H1 (cell line): ENCODE data around the gene KCND3. TPM values are rescaled to one million over a fixed set of nuclear protein-coding genes. Genes with fewer than 3 reads are reported as not detected.

Experiments
- CTCF ChIA-PET: fragments of 300-600 bp; sonication (Branson Sonifier 250); formaldehyde crosslinking; loops from one replicate; lab custom pipeline; 2021; ENCODE audit not compliant: partially characterized antibody; lab: Charles Lee
- POLR2A ChIA-PET: fragments of 300-600 bp; sonication (Branson Sonifier 250); formaldehyde crosslinking; loops from one replicate; lab custom pipeline; 2021; ENCODE audit warnings: inconsistent platforms; ENCODE audit not compliant: partially characterized antibody; lab: Charles Lee
- DNase-seq, 2 experiments: peaks; one replicate each; pipeline versions ENCODE4 v3.0.0 to v3.0.0-alpha.2; 2010 to 2022; ENCODE audit warnings: low spot score in 2 of 2, low read depth in 1 of 2, mixed read lengths in 1 of 2
- FAIRE-seq: peaks from 2 replicates; lab custom pipeline; 2011; peaks lifted over from hg19 to GRCh38; lab: Jason Lieb, UNC
- H2AFZ ChIP-seq: 2 replicates; pipeline ENCODE4 v1.8.1; 2012; ENCODE audit warnings: low read length, inconsistent platforms
- H2AK5ac ChIP-seq: 2 replicates; pipeline ENCODE4 v1.6.1; 2013; ENCODE audit warnings: low read depth, low read length
- H2BK120ac ChIP-seq: replicated peaks from 2 replicates; pipeline ENCODE3; 2013; ENCODE audit warnings: low read depth, low read length, inconsistent platforms
- H2BK12ac ChIP-seq: 2 replicates; pipeline ENCODE4 v1.6.1; 2013; ENCODE audit warnings: low read depth, low read length
- H2BK15ac ChIP-seq: 2 replicates; pipeline ENCODE4 v1.6.1; 2013; ENCODE audit warnings: low read length
- H2BK20ac ChIP-seq: 2 replicates; pipeline ENCODE4 v1.6.1; 2013; ENCODE audit warnings: low read length
- H2BK5ac ChIP-seq: 2 replicates; pipeline ENCODE4 v1.6.1; 2013; ENCODE audit warnings: low read depth, low read length
- H3K14ac ChIP-seq: 2 replicates; pipeline ENCODE4 v1.6.1; 2013; ENCODE audit warnings: inconsistent platforms; ENCODE audit not compliant: insufficient read length
- H3K18ac ChIP-seq: 2 replicates; pipeline ENCODE4 v1.6.1; 2013; ENCODE audit warnings: low read length; ENCODE audit errors: extremely low read depth
- H3K23ac ChIP-seq: 2 replicates; pipeline ENCODE4 v1.6.1; 2013; ENCODE audit warnings: inconsistent platforms; ENCODE audit not compliant: insufficient read length
- H3K23me2 ChIP-seq: 2 replicates; pipeline ENCODE4 v1.6.1; 2013; ENCODE audit warnings: low read depth, low read length
- H3K27ac ChIP-seq: 2 replicates; pipeline ENCODE4 v1.6.1; 2011; ENCODE audit warnings: low read depth, low read length, inconsistent platforms
- H3K27me3 ChIP-seq, 4 experiments: replicated peaks in 1 of 4; 1 replicate in 1 of 4; 2 replicates in 3 of 4; pipeline versions ENCODE4 v1.6.1 to v1.8.1; 2011 to 2013; ENCODE audit warnings: low read length in 3 of 4, mild to moderate bottlenecking in 3 of 4, inconsistent platforms in 2 of 4, mixed read lengths in 2 of 4, moderate library complexity in 1 of 4; ENCODE audit not compliant: control insufficient read depth in 3 of 4, insufficient read depth in 3 of 4; ENCODE audit errors: extremely low read depth in 1 of 4
- H3K36me3 ChIP-seq, 4 experiments: 2 replicates each; pipeline versions ENCODE4 v1.6.1 to v1.8.1; 2011 to 2013; ENCODE audit warnings: mild to moderate bottlenecking in 4 of 4, low read length in 3 of 4, moderate library complexity in 2 of 4, control low read depth in 1 of 4, inconsistent platforms in 1 of 4; ENCODE audit not compliant: insufficient read depth in 4 of 4, control insufficient read depth in 2 of 4
- H3K4ac ChIP-seq: replicated peaks from 2 replicates; pipeline ENCODE3; 2013; ENCODE audit warnings: low read length, low read depth, mixed read lengths, inconsistent platforms; ENCODE audit not compliant: insufficient read length
- H3K4me1 ChIP-seq, 4 experiments: replicated peaks in 1 of 4; 1 replicate in 1 of 4; 2 replicates in 3 of 4; pipeline versions ENCODE4 v1.6.1 to v1.8.1; 2011 to 2013; ENCODE audit warnings: low read length in 3 of 4, inconsistent platforms in 2 of 4, mixed read lengths in 1 of 4; ENCODE audit not compliant: insufficient read depth in 4 of 4, control insufficient read depth in 3 of 4
- H3K4me2 ChIP-seq, 2 experiments: 2 replicates each; pipeline versions ENCODE4 v1.6.1 to v1.8.1; 2011 to 2013; ENCODE audit warnings: low read depth in 2 of 2, low read length in 2 of 2, control low read depth in 1 of 2, inconsistent platforms in 1 of 2, mild to moderate bottlenecking in 1 of 2; ENCODE audit not compliant: insufficient read depth in 1 of 2
- H3K4me3 ChIP-seq, 4 experiments: fragments of 200-600, 300-600 bp in 1 of 4; sonication (generic), shearing (Covaris generic), sonication (Bioruptor Twin) in 1 of 4; 2 replicates each; pipeline versions ENCODE4 v1.5.1 to v1.8.1; 2011 to 2016; ENCODE audit warnings: low read length in 4 of 4, low read depth in 3 of 4, control low read depth in 2 of 4, inconsistent platforms in 2 of 4, mild to moderate bottlenecking in 2 of 4, mixed read lengths in 1 of 4, moderate library complexity in 1 of 4; ENCODE audit not compliant: insufficient read depth in 2 of 4; ENCODE audit errors: extremely low read depth in 1 of 4
- H3K56ac ChIP-seq: replicated peaks from 2 replicates; pipeline ENCODE3; 2013; ENCODE audit warnings: low read depth, mild to moderate bottlenecking, mixed read lengths, low read length, inconsistent platforms; ENCODE audit not compliant: insufficient read length
- H3K79me1 ChIP-seq: 2 replicates; pipeline ENCODE4 v1.6.1; 2013; ENCODE audit warnings: low read depth, low read length, control low read depth
- H3K79me2 ChIP-seq, 2 experiments: 2 replicates each; pipeline versions ENCODE4 v1.6.1 to v1.8.1; 2012 to 2013; ENCODE audit warnings: low read length in 2 of 2, mild to moderate bottlenecking in 2 of 2, inconsistent platforms in 1 of 2; ENCODE audit not compliant: insufficient read depth in 2 of 2, control insufficient read depth in 1 of 2
- H3K9ac ChIP-seq, 4 experiments: replicated peaks in 1 of 4; 1 replicate in 1 of 4; 2 replicates in 3 of 4; pipeline versions ENCODE4 v1.6.1 to v1.8.1; 2011 to 2013; ENCODE audit warnings: low read depth in 3 of 4, low read length in 3 of 4, control low read depth in 2 of 4, mild to moderate bottlenecking in 2 of 4, moderate library complexity in 2 of 4, inconsistent platforms in 1 of 4; ENCODE audit errors: extremely low read depth in 1 of 4
- H3K9me3 ChIP-seq, 2 experiments: 2 replicates each; pipeline versions ENCODE4 v1.6.1 to v1.8.1; 2012 to 2013; ENCODE audit warnings: mild to moderate bottlenecking in 2 of 2, moderate library complexity in 2 of 2, control low read depth in 1 of 2, inconsistent platforms in 1 of 2, low read depth in 1 of 2, low read length in 1 of 2, mixed read lengths in 1 of 2; ENCODE audit not compliant: insufficient read depth in 2 of 2
- H4K20me1 ChIP-seq, 2 experiments: replicated peaks in 1 of 2; 2 replicates each; pipeline versions ENCODE3 to v1.8.1; 2011 to 2013; ENCODE audit warnings: inconsistent platforms in 2 of 2, low read length in 2 of 2, mild to moderate bottlenecking in 1 of 2; ENCODE audit not compliant: insufficient read depth in 2 of 2, control insufficient read depth in 1 of 2
- H4K5ac ChIP-seq: 2 replicates; pipeline ENCODE4 v1.6.1; 2013; ENCODE audit warnings: low read length, low read depth, mixed read lengths, inconsistent platforms; ENCODE audit not compliant: insufficient read length
- H4K8ac ChIP-seq: 2 replicates; pipeline ENCODE4 v1.8.0; 2013; ENCODE audit warnings: mild to moderate bottlenecking, moderate library complexity, low read length, inconsistent platforms; ENCODE audit not compliant: insufficient read depth; ENCODE audit errors: extremely low read depth
- H4K91ac ChIP-seq: replicated peaks from 2 replicates; pipeline ENCODE3; 2013; ENCODE audit warnings: low read length, mixed read lengths, inconsistent platforms; ENCODE audit not compliant: insufficient read length
- CEBPB ChIP-seq: IDR thresholded peaks from 2 replicates; pipeline ENCODE4 v1.6.1; 2012; ENCODE audit warnings: low read depth, low read length
- CREB1 ChIP-seq: IDR thresholded peaks from 2 replicates; pipeline ENCODE4 v1.6.1; 2012; ENCODE audit warnings: inconsistent platforms
- EZH2 ChIP-seq: fragments of 200-600 bp; sonication (generic); IDR thresholded peaks from 2 replicates; pipeline ENCODE4 v1.7.1; 2012; ENCODE audit warnings: low read depth, mild to moderate bottlenecking, moderate library complexity, low read length, inconsistent platforms; ENCODE audit not compliant: severe bottlenecking
- GTF2F1 ChIP-seq: IDR thresholded peaks from 2 replicates; pipeline ENCODE4 v1.6.1; 2012; ENCODE audit warnings: low read depth, low read length, improper control_type of control experiment, borderline replicate concordance
- HDAC2 ChIP-seq, 2 experiments: fragments of 300-600 bp in 1 of 2; sonication (generic) in 1 of 2; IDR thresholded peaks; 2 replicates each; pipeline ENCODE4 v1.6.1; 2011 to 2012; ENCODE audit warnings: low read depth in 2 of 2, low read length in 2 of 2, mild to moderate bottlenecking in 2 of 2, moderate library complexity in 2 of 2, borderline replicate concordance in 1 of 2, inconsistent platforms in 1 of 2
- HDAC6 ChIP-seq: IDR thresholded peaks from one replicate; pipeline ENCODE4 v1.7.1; 2012; ENCODE audit warnings: low read depth, mild to moderate bottlenecking, inconsistent platforms, low read length, moderate library complexity
- MAFK ChIP-seq: IDR thresholded peaks from 2 replicates; pipeline ENCODE4 v1.6.1; 2012; ENCODE audit warnings: low read depth, mild to moderate bottlenecking, improper control_type of control experiment, low read length
- SIX5 ChIP-seq: IDR thresholded peaks from 2 replicates; pipeline ENCODE4 v1.6.1; 2011; ENCODE audit warnings: mild to moderate bottlenecking, low read depth, low read length
- SP2 ChIP-seq: IDR thresholded peaks from 2 replicates; pipeline ENCODE4 v1.6.1; 2012; ENCODE audit warnings: mild to moderate bottlenecking, low read length, inconsistent platforms
- WGBS, 2 experiments: shearing (Covaris generic) in 1 of 2; methylation state at CpG; one replicate each; pipeline versions ENCODE4 v1.1.6 to v1.1.7; 2013 to 2015; ENCODE audit warnings: low lambda C conversion rate in 2 of 2, mixed read lengths in 2 of 2, inconsistent platforms in 1 of 2, low coverage in 1 of 2, missing lambda C conversion rate in 1 of 2; ENCODE audit not compliant: insufficient replicate concordance in 2 of 2, insufficient coverage in 1 of 2, insufficient read length in 1 of 2; ENCODE audit errors: extremely low coverage in 1 of 2, missing lambda C conversion rate in 1 of 2; 5-methylcytosine and 5-hydroxymethylcytosine counted together
- polyA plus RNA-seq, 7 experiments: library from polyadenylated mRNA; depleted of rRNA in 3 of 7; stranded (reverse) in 5 of 7; unstranded in 2 of 7; fragments of >200 nt in 5 of 7; fragments of 200-250 nt in 2 of 7; gene quantifications; 1 replicate in 5 of 7; 2 replicates in 1 of 7; 4 replicates in 1 of 7; pipeline versions ENCODE4 v1.2.1 to v1.2.3, GENCODE V29; 2011 to 2013; ENCODE audit warnings: missing spikeins in 2 of 7, mixed read lengths in 2 of 7
- total RNA-seq: library from RNA; stranded (reverse); fragmentation: NEBNext Ultra II Directional; extraction: Animal tissue kit (Norgen Biotek cat#: 25700); gene quantifications from 2 replicates; pipeline ENCODE4 v1.2.1, GENCODE V29; 2021
- TF ChIP-seq, protein P1 (sequence below): IDR thresholded peaks from 2 replicates; pipeline ENCODE4 v1.6.1; 2011; ENCODE audit warnings: low read depth, mild to moderate bottlenecking, low read length; ENCODE audit not compliant: insufficient read depth
- TF ChIP-seq, protein P2 (sequence below): IDR thresholded peaks from 2 replicates; pipeline ENCODE4 v1.6.1; 2011; ENCODE audit warnings: low read length, improper control_type of control experiment
- TF ChIP-seq, protein P3 (sequence below): IDR thresholded peaks from 2 replicates; pipeline ENCODE4 v1.6.1; 2012; ENCODE audit warnings: inconsistent platforms

The KCND3 gene
- total and polyA plus RNA-seq, 2 of the 8 experiments (the other 6 are each of a cell fraction or from before 2014, with no cell fraction given), result 0.14 to 0.48 TPM

DNA sequence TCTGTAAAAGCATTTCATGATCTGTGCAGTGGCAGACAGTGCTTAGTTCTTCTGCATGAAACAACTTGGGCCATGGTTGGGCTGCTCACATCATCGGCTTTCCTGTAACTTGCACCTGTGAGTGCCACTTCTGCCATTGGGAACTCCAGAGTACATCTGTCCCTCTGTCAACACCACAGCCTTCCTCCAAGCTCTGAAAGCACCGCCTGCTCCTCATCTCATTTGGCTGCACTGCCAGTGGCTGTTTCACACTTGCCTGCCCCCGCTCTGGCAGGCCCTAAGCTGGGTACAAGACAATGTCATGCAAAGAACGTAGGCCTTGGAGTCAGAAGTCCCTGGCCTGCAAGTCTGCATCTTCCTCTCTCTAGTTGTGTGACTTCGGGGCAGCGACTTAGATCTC, 187.4 kb downstream of the KCND3 start:
- no peaks in the 10 kb centered on the region for H3K79me1 ChIP-seq
- H3K4me2 ChIP-seq, result no peak overlapping the region
- no peak overlapping the region for H2BK120ac ChIP-seq
- no peak overlapping the region for H2BK5ac ChIP-seq
- no peak overlapping the region for H3K27ac ChIP-seq
- H3K9ac ChIP-seq, result no peak overlapping the region
- H4K91ac ChIP-seq, result no peak overlapping the region
- DNase-seq (no peak), FAIRE-seq (no peak)
- no peaks in the 10 kb centered on the region; a peak in 1 of 4 replicates for H3K9me3 ChIP-seq
- no peak overlapping the region for H2BK12ac ChIP-seq
- H2AFZ ChIP-seq, result no peak overlapping the region
- no peak overlapping the region for H2BK20ac ChIP-seq
- no peak overlapping the region for H3K4me3 ChIP-seq
- no peak overlapping the region for H3K56ac ChIP-seq
- no peaks in the 10 kb centered on the region for H3K4me1 ChIP-seq
- H3K79me2 ChIP-seq, result no peaks in the 10 kb centered on the region
- ChIA-PET POLR2A (no interaction called here), CTCF (interaction anchor here (0.9 to 2.7 kb wide), 6 partner anchors 8 to 106 kb away, joined by 3 to 10 read pairs (median 4); no protein-coding TSS in a partner anchor)
- no peak overlapping the region for H2BK15ac ChIP-seq
- H3K4ac ChIP-seq, result no peak overlapping the region
- H4K8ac ChIP-seq, result no peak overlapping the region
- WGBS, 2 experiments, result 95% methylated on average over 6 of the region's 6 CpGs; no CpG with 5 or more reads in 1 of the 2 experiments
- no peak overlapping the region for H3K23ac ChIP-seq
- H4K5ac ChIP-seq, result no peak overlapping the region
- no peak overlapping the region for H3K18ac ChIP-seq
- no peaks in the 10 kb centered on the region for H3K23me2 ChIP-seq
- H3K27me3 ChIP-seq, result no peaks in the 10 kb centered on the region
- H3K14ac ChIP-seq, result no peak overlapping the region
- H4K20me1 ChIP-seq, result no peaks in the 10 kb centered on the region
- no peak overlapping the region for H2AK5ac ChIP-seq
- no peaks in the 10 kb centered on the region for H3K36me3 ChIP-seq
- TF ChIP-seq, protein P1, sequence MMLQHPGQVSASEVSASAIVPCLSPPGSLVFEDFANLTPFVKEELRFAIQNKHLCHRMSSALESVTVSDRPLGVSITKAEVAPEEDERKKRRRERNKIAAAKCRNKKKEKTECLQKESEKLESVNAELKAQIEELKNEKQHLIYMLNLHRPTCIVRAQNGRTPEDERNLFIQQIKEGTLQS, result no peak
- TF ChIP-seq HDAC2 (IDR thresholded peaks at IDR 0.05; ENCODE audit: borderline replicate concordance in 1 of 2, low read depth in 2 of 2, low read length in 2 of 2), result no peak
- TF ChIP-seq MAFK, result no peak
- TF ChIP-seq SIX5, result no peak
- TF ChIP-seq CREB1, result no peak
- TF ChIP-seq CEBPB, result no peak
- no peak for TF ChIP-seq GTF2F1
- no peak for TF ChIP-seq SP2
- TF ChIP-seq, protein P2, sequence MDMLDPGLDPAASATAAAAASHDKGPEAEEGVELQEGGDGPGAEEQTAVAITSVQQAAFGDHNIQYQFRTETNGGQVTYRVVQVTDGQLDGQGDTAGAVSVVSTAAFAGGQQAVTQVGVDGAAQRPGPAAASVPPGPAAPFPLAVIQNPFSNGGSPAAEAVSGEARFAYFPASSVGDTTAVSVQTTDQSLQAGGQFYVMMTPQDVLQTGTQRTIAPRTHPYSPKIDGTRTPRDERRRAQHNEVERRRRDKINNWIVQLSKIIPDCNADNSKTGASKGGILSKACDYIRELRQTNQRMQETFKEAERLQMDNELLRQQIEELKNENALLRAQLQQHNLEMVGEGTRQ, result no peak
- no peak for TF ChIP-seq EZH2
- no peak for TF ChIP-seq HDAC6
- TF ChIP-seq, protein P3, sequence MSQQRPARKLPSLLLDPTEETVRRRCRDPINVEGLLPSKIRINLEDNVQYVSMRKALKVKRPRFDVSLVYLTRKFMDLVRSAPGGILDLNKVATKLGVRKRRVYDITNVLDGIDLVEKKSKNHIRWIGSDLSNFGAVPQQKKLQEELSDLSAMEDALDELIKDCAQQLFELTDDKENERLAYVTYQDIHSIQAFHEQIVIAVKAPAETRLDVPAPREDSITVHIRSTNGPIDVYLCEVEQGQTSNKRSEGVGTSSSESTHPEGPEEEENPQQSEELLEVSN, result no peak
